ENCODE data around the gene GLP1R.

Gene GLP1R

DNA sequence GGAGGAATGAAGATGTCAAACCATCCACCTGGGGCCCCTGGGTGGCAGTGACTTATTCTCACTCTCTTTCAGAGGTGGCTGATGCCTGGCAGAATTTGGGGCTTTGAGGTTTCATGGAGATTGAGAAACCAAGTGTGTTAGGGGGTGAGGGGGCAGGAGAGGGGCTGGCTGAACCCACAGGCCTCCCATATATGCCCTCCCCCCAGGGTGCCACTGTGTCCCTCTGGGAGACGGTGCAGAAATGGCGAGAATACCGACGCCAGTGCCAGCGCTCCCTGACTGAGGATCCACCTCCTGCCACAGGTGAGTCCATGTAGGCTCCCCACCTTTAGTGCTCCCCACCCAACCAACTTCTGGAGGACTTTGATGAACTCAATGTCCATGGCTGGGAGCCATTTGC is 7.6 kb downstream of the GLP1R start:
- Histone ChIP-seq H3K9me3 (ENCODE audit: control insufficient read depth, insufficient read depth, low read length) (no peaks in the 10 kb centered on the region), H3K27ac (ENCODE audit: low read depth, low read length) (no peak overlapping the region), H3K27me3 (ENCODE audit: control insufficient read depth, insufficient read depth, low read length) (no peaks in the 10 kb centered on the region), H3K4me3 (ENCODE audit: low read depth, low read length) (no peak overlapping the region), H3K4me1 (ENCODE audit: control insufficient read depth, insufficient read depth, low read length) (peaks cover 11% of the 10 kb centered on the region), H3K9ac (ENCODE audit: low read depth, low read length) (no peak overlapping the region), H3K36me3 (ENCODE audit: control insufficient read depth, insufficient read depth, low read length) (peaks cover 11% of the 10 kb centered on the region; the same call in 1 of the 2 replicates)

DNA sequence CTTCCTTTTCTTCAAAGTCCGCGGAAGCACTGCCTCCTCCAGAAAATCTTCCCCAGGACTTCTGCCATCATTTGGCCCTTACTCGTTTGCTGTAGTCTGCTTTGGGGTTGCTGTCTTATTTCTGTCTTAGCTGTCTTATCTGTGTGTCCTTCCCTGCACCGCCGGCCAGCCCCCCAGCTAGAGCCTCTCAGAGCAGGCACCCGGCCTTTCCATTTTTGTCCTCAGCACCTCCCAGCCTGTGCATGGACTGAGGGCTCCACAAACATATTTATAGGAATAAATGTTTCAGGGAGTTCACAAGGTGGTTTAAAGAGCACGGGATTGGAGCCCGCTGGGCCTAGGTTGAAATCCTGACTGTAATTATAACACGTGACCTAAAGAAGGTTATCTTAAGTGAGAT is 8.1 kb downstream of the GLP1R start:
- Histone ChIP-seq H3K36me3 (ENCODE audit: control insufficient read depth, insufficient read depth, low read length) (peaks cover 11% of the 10 kb centered on the region; the same call in 1 of the 2 replicates), H3K4me3 (ENCODE audit: low read depth, low read length) (no peak overlapping the region), H3K9ac (ENCODE audit: low read depth, low read length) (no peak overlapping the region), H3K27ac (ENCODE audit: low read depth, low read length) (no peak overlapping the region), H3K27me3 (ENCODE audit: control insufficient read depth, insufficient read depth, low read length) (no peaks in the 10 kb centered on the region), H3K4me1 (ENCODE audit: control insufficient read depth, insufficient read depth, low read length) (peaks cover 11% of the 10 kb centered on the region), H3K9me3 (ENCODE audit: control insufficient read depth, insufficient read depth, low read length) (no peaks in the 10 kb centered on the region)

DNA sequence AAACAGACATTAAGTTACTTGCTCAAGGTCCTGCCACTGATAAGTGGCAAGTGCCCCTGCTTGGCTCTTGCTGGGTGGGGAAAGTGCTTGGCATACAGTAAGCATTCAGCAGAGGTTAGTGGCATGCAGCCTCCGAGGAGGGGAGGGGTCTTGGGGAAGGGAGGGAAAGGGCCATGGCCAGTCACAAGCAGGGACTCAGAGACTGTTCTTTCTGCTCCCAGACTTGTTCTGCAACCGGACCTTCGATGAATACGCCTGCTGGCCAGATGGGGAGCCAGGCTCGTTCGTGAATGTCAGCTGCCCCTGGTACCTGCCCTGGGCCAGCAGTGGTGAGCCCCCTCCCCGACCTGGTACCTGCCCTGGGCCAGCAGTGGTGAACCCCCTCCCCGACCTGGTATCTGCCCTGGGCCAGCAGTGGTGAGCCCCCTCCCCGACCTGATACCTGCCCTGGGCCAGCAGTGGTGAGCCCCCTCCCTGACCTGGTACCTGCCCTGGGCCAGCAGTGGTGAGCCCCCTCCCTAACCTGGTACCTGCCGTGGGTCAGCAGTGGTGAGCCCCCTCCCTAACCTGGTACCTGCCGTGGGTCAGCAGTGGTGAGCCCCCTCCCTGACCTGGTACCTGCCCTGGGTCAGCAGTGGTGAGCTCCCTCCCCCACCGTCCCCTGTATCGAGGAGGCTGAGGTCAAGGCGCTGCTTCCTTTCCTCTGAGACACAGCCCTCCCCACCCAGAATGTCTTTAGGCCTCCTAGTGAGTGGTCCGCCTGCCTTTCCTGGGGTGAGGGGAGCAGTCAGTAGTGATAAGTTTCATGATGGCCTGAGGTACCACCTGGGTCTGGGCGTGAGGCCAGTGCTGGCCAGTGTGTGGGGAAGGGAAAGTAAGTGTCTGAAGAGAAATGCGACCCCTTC is 8.9 kb downstream of the GLP1R start:
- no peak overlapping the region for H3K9ac ChIP-seq (ENCODE audit: low read depth, low read length)
- H3K9me3 ChIP-seq (ENCODE audit: control insufficient read depth, insufficient read depth, low read length): no peaks in the 10 kb centered on the region
- H3K4me3 ChIP-seq (ENCODE audit: low read depth, low read length): no peak overlapping the region
- H3K36me3 ChIP-seq (ENCODE audit: control insufficient read depth, insufficient read depth, low read length): peaks cover 11% of the 10 kb centered on the region; the same call in 1 of the 2 replicates
- peaks cover 11% of the 10 kb centered on the region for H3K4me1 ChIP-seq (ENCODE audit: control insufficient read depth, insufficient read depth, low read length)
- no peak overlapping the region for H3K27ac ChIP-seq (ENCODE audit: low read depth, low read length)
- no peaks in the 10 kb centered on the region for H3K27me3 ChIP-seq (ENCODE audit: control insufficient read depth, insufficient read depth, low read length)

DNA sequence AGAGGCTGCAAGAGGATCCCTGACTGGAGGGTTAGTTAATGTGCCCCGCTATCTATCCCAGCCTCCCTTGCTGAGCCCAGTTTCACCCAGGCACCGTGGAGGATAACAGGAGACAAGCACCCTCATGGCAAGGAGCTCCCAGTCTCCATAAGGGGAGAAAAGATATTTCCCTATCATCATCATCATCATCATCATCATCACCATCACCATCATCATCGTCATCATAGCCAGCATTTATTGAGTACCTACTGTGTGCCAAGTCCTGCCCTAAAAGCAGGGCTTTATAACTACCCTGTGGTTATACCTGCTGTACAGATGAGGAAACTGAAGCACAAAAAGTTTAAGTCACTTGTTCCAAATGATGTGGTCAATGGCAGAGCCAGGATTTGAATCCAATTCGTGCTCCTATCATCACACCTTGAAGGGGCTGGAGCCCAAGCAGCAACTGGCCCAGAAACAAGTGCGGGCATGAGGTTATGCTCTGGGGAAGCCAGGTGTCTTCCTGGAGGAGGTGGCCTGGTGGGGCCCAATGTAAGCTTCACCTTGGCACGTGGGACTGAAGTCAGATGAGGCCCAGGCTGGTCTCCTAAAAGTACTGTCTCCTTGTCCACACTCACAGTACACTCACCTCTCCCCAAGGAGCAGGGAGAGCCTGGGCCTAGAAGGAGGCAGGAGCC is 10.0 kb downstream of the GLP1R start:
- Histone ChIP-seq H3K9me3 (ENCODE audit: control insufficient read depth, insufficient read depth, low read length) (no peaks in the 10 kb centered on the region), H3K27me3 (ENCODE audit: control insufficient read depth, insufficient read depth, low read length) (no peaks in the 10 kb centered on the region), H3K27ac (ENCODE audit: low read depth, low read length) (no peak overlapping the region), H3K4me1 (ENCODE audit: control insufficient read depth, insufficient read depth, low read length) (peaks cover 11% of the 10 kb centered on the region), H3K9ac (ENCODE audit: low read depth, low read length) (no peak overlapping the region), H3K36me3 (ENCODE audit: control insufficient read depth, insufficient read depth, low read length) (peaks cover 11% of the 10 kb centered on the region; the same call in 1 of the 2 replicates), H3K4me3 (ENCODE audit: low read depth, low read length) (no peak overlapping the region)

DNA sequence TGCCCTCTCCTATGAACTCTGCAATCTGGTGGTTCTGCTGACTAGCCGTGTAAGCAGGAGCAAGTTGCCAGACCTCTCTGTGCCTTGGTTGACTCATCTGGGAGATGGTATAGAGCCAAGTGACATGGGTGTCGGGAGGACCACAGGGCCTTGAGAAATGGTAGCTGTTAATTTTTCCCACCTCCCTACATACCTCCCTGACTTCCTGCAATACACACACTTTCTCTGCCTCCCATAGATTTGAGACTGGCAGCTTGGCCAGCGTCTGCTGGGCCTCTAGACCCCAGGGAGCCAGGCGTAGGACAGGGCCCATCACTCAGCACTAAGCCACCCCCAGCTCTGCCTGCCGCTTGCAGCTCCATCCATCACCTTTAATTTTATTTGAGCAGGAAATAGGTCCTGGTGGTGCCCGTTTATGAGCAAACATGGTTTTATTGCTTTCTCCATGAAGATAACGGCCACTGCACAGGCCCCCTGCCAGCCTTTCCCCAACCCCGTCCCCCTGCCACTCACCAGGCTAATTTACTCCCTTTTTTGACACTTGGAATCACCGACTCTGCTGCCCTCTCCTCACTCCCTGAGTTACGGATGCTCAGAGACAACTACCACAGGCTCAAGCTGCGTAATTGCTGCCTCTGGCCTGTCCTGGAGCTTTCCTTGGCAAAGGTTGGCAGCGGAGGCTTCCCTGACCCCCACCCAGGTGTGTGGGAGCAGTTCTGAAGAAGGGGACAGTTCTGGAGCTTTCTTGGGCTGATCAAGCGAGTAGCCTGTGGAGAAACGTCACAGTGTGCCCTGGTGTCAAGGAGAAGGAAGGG is 11.1 kb downstream of the GLP1R start:
- Histone ChIP-seq H3K9me3 (ENCODE audit: control insufficient read depth, insufficient read depth, low read length) (no peaks in the 10 kb centered on the region), H3K4me3 (ENCODE audit: low read depth, low read length) (no peak overlapping the region), H3K9ac (ENCODE audit: low read depth, low read length) (no peak overlapping the region), H3K36me3 (ENCODE audit: control insufficient read depth, insufficient read depth, low read length) (peaks cover 11% of the 10 kb centered on the region; the same call in 1 of the 2 replicates), H3K4me1 (ENCODE audit: control insufficient read depth, insufficient read depth, low read length) (0 out of 2 replicates have a peak, but pooled peaks cover under 1% of the 10 kb centered on the region), H3K27me3 (ENCODE audit: control insufficient read depth, insufficient read depth, low read length) (no peaks in the 10 kb centered on the region), H3K27ac (ENCODE audit: low read depth, low read length) (no peak overlapping the region)

DNA sequence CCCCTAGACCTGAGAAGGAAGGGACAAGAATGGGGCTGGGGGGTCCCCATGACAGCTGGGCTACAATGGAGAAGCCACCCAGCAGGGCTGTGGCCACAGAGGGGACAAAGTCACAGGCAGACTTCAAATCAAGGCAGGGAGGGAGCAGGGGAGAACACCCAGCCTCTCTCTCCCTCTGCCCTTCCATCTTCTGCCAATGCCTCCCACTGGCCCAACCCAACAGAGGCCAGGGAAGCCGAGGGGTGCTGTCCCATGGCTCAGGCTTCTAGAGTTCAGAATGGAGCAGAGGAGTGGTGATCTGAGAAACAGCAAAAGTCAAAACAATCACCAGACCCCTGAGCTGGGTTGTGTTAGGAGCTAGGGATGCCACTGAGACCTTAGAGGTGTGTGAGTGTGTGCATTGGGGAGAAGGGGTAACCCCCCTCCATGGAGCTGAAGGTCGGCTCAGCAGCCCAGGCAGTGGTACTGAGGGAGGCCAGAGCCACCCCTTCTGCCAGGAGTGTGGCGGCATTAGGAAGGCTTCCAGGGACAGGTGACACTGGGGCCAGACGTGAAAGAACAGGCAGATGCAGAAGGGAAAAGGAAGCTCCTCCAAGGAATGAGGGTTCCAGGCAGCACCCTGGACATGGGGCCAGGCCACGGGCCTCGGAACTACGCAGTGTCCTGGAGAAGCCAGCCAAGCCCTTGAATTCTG is 12.0 kb downstream of the GLP1R start:
- Histone ChIP-seq H3K27me3 (ENCODE audit: control insufficient read depth, insufficient read depth, low read length) (no peaks in the 10 kb centered on the region), H3K9me3 (ENCODE audit: control insufficient read depth, insufficient read depth, low read length) (no peaks in the 10 kb centered on the region), H3K4me1 (ENCODE audit: control insufficient read depth, insufficient read depth, low read length) (no peaks in the 10 kb centered on the region), H3K36me3 (ENCODE audit: control insufficient read depth, insufficient read depth, low read length) (peaks cover 11% of the 10 kb centered on the region; the same call in 1 of the 2 replicates), H3K9ac (ENCODE audit: low read depth, low read length) (no peak overlapping the region), H3K27ac (ENCODE audit: low read depth, low read length) (no peak overlapping the region), H3K4me3 (ENCODE audit: low read depth, low read length) (no peak overlapping the region)

DNA sequence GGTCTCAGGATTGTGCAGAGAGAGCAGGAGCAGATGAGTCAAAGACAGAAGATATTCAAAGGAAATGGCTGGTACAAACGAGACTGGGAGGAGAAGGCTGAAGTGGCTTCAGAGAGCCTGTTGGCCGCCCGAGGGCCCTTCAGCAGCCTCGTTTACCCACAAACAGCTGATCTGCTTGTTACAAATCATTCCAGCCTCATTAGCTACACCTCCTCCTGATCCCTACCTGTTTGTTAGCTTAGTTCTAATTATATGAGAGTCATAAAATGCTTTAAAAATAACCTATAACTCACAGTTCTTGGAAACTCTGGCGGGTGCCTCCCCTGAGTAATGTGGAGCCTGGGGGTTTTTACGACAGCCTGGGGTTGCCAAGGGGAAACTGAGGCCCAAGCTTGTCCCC is 12.6 kb downstream of the GLP1R start:
- Histone ChIP-seq H3K27me3 (ENCODE audit: control insufficient read depth, insufficient read depth, low read length) (no peaks in the 10 kb centered on the region), H3K27ac (ENCODE audit: low read depth, low read length) (no peak overlapping the region), H3K9me3 (ENCODE audit: control insufficient read depth, insufficient read depth, low read length) (no peaks in the 10 kb centered on the region), H3K4me1 (ENCODE audit: control insufficient read depth, insufficient read depth, low read length) (no peaks in the 10 kb centered on the region), H3K9ac (ENCODE audit: low read depth, low read length) (no peak overlapping the region), H3K36me3 (ENCODE audit: control insufficient read depth, insufficient read depth, low read length) (peaks cover 11% of the 10 kb centered on the region; the same call in 1 of the 2 replicates), H3K4me3 (ENCODE audit: low read depth, low read length) (no peak overlapping the region)

DNA sequence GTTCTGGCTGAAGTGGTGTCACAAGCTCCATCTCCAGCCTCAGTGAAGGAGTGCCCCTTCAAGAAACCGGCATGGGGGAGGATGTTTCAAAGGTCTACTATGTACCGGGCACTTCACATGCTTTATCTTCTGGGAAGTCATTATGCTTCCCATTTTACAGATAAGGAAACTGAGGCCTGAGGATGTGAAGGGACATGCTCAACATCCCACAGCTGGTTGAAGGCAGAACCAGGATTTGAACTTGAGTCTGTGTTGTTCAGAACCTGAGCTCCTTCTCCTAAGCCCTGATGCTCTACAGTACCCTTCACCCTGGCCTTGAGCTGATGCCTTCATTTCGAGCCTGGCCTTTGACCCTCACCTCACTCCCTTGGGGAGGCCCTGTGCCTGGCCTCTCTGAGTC is 13.0 kb downstream of the GLP1R start:
- Histone ChIP-seq H3K4me3 (ENCODE audit: low read depth, low read length) (no peak overlapping the region), H3K27ac (ENCODE audit: low read depth, low read length) (no peak overlapping the region), H3K9me3 (ENCODE audit: control insufficient read depth, insufficient read depth, low read length) (no peaks in the 10 kb centered on the region), H3K27me3 (ENCODE audit: control insufficient read depth, insufficient read depth, low read length) (no peaks in the 10 kb centered on the region), H3K36me3 (ENCODE audit: control insufficient read depth, insufficient read depth, low read length) (peaks cover 11% of the 10 kb centered on the region; the same call in 1 of the 2 replicates), H3K4me1 (ENCODE audit: control insufficient read depth, insufficient read depth, low read length) (no peaks in the 10 kb centered on the region), H3K9ac (ENCODE audit: low read depth, low read length) (no peak overlapping the region)

DNA sequence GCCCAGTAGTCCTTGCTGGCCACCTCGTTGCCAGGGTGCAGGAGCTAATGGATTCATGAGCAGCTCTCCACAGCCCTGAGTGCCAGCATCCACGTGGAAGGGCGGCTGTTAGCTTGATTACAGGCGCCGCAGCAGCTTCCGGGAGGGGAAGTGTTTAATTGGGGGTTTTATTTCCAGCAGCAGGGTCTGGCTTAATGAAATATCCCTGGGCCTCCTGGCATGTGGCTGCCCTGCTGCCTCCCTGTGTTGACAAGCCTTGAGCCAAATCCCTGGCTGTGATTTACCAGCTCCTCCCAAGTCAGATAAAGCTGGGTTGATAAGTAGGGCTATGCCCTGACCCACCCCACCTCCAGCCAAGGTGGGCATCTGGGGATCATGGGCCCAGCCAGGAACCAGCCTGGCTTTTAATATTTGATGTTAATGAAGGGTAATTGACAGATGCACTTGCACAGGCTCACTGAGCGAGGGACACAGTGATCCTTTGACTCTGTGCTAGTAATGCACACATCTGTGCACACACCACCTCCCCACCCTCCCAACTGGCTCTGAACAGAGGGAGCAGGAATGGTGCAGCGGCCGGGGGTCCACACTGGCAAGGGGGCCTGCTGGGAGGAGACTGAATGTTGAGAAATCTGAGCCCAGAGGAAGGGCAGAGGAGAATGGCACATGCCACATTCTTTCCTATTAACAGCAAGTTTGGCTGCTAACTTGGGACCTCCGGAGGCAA is 13.6 kb downstream of the GLP1R start:
- Histone ChIP-seq H3K27ac (ENCODE audit: low read depth, low read length) (no peak overlapping the region), H3K9ac (ENCODE audit: low read depth, low read length) (no peak overlapping the region), H3K4me1 (ENCODE audit: control insufficient read depth, insufficient read depth, low read length) (no peaks in the 10 kb centered on the region), H3K9me3 (ENCODE audit: control insufficient read depth, insufficient read depth, low read length) (no peaks in the 10 kb centered on the region), H3K27me3 (ENCODE audit: control insufficient read depth, insufficient read depth, low read length) (no peaks in the 10 kb centered on the region), H3K36me3 (ENCODE audit: control insufficient read depth, insufficient read depth, low read length) (peaks cover 11% of the 10 kb centered on the region; the same call in 1 of the 2 replicates), H3K4me3 (ENCODE audit: low read depth, low read length) (no peak overlapping the region)

DNA sequence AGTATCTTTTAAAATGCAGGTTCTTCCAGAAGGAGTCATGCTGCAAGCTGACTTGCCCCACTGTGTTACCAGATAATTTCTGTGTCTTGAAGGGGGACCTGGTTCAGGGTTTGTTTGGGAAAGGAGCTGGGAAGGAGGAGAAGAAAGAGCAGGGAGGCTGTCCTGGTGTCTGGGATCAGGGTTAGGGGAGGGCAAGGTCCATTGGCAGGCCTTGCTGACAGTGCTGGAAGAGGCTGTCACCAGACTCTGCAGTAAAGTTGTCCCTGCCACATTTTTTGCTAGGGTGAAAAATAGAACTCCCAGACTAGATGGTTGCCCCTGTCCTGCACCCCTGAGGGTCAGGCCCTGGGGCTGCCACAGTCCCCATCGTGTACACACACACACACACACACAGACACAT is 14.9 kb downstream of the GLP1R start:
- Histone ChIP-seq H3K27ac (ENCODE audit: low read depth, low read length) (no peak overlapping the region), H3K4me1 (ENCODE audit: control insufficient read depth, insufficient read depth, low read length) (no peaks in the 10 kb centered on the region), H3K36me3 (ENCODE audit: control insufficient read depth, insufficient read depth, low read length) (peaks cover 7% of the 10 kb centered on the region; the same call in 1 of the 2 replicates), H3K4me3 (ENCODE audit: low read depth, low read length) (no peak overlapping the region), H3K9ac (ENCODE audit: low read depth, low read length) (no peak overlapping the region), H3K9me3 (ENCODE audit: control insufficient read depth, insufficient read depth, low read length) (no peaks in the 10 kb centered on the region), H3K27me3 (ENCODE audit: control insufficient read depth, insufficient read depth, low read length) (no peaks in the 10 kb centered on the region)
